HL-60 (cell line): Measurements from ENCODE around the gene SLC9A1.

ENCODE experiments used
- DNase-seq, 2 experiments: peaks; one replicate each; pipeline ENCODE4 v3.0.0-alpha.2; 2010 to 2020; ENCODE audit warnings: low read depth in 1 of 2, low spot score in 1 of 2
- H3K27ac ChIP-seq: fragments of 250-450 bp; sonication (Bioruptor Pico); replicated peaks from 2 replicates; pipeline ENCODE4 v1.5.1; 2020; ENCODE audit warnings: mild to moderate bottlenecking, moderate library complexity
- H3K27me3 ChIP-seq: fragments of 250-450 bp; sonication (Bioruptor Pico); 2 replicates; pipeline ENCODE4 v1.5.1; 2021; ENCODE audit warnings: mild to moderate bottlenecking, moderate library complexity; ENCODE audit not compliant: insufficient read depth, poor library complexity, severe bottlenecking
- H3K4me3 ChIP-seq: replicated peaks from 2 replicates; pipeline ENCODE4 v1.5.1; 2011; ENCODE audit warnings: mild to moderate bottlenecking, control low read depth, low read length; ENCODE audit not compliant: insufficient read depth
- GABPA ChIP-seq: IDR thresholded peaks from 2 replicates; pipeline ENCODE4 v1.6.1; 2012; ENCODE audit warnings: low read depth
- POLR2AphosphoS5 ChIP-seq: IDR thresholded peaks from 2 replicates; pipeline ENCODE4 v1.6.1; 2012; ENCODE audit warnings: low read depth
- SPI1 ChIP-seq: IDR thresholded peaks from 2 replicates; pipeline ENCODE4 v1.6.1; 2012; ENCODE audit warnings: low read depth, mild to moderate bottlenecking, borderline replicate concordance
- TF ChIP-seq, protein P1 (sequence below): IDR thresholded peaks from 2 replicates; pipeline ENCODE4 v1.6.1; 2012; ENCODE audit warnings: low read depth; ENCODE audit not compliant: insufficient replicate concordance
- TF ChIP-seq, protein P2 (sequence below): IDR thresholded peaks from one replicate; pipeline ENCODE4 v1.5.1; 2011; ENCODE audit warnings: low read length, control low read depth, inconsistent platforms; ENCODE audit not compliant: insufficient read depth

The SLC9A1 gene

GRCh38 chr1:27144920-27145661 lies 9.8 kb downstream of the SLC9A1 start:
- no peak overlapping the region for H3K27ac ChIP-seq
- no peak overlapping the region for H3K4me3 ChIP-seq

DNA sequence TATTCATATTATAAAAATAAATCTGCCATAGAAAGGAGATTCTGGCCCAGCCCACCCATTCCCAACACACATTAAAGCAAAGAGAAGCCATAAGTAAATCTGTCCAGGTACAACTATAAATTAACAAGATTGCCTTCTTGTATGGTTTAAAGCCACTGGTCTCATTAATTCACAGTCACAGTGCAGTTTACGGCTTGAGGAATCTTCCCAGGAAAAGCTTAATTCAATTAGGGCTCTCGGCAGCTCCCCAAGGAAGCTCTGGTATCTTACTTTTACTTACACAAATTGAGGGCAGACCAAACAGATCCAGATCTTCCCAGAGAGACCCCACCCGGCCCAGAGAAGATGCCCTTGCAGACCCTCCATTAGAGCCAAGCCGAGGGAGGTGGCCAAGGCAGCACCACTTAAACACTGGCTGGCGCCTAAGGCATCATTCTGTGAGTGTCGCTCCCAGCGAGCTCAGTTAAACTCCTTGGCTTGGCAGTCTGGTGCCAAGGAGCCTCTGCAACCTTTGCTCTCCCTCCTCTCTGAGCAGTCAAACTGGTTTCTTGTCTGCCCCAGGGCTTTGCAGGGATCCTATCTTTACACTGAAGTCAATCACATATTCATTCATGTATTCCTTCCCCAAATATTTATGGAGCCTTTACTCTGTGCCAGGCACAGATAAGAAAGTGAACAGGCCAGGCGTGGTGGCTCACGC lies 10.7 kb downstream of the SLC9A1 start:
- DNase-seq, result no peak
- no peak overlapping the region for H3K27ac ChIP-seq
- H3K4me3 ChIP-seq, result no peak overlapping the region
- TF ChIP-seq, protein P1, sequence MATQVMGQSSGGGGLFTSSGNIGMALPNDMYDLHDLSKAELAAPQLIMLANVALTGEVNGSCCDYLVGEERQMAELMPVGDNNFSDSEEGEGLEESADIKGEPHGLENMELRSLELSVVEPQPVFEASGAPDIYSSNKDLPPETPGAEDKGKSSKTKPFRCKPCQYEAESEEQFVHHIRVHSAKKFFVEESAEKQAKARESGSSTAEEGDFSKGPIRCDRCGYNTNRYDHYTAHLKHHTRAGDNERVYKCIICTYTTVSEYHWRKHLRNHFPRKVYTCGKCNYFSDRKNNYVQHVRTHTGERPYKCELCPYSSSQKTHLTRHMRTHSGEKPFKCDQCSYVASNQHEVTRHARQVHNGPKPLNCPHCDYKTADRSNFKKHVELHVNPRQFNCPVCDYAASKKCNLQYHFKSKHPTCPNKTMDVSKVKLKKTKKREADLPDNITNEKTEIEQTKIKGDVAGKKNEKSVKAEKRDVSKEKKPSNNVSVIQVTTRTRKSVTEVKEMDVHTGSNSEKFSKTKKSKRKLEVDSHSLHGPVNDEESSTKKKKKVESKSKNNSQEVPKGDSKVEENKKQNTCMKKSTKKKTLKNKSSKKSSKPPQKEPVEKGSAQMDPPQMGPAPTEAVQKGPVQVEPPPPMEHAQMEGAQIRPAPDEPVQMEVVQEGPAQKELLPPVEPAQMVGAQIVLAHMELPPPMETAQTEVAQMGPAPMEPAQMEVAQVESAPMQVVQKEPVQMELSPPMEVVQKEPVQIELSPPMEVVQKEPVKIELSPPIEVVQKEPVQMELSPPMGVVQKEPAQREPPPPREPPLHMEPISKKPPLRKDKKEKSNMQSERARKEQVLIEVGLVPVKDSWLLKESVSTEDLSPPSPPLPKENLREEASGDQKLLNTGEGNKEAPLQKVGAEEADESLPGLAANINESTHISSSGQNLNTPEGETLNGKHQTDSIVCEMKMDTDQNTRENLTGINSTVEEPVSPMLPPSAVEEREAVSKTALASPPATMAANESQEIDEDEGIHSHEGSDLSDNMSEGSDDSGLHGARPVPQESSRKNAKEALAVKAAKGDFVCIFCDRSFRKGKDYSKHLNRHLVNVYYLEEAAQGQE, result no peak
- TF ChIP-seq SPI1 (no peak), GABPA (no peak), POLR2AphosphoS5 (no peak)
- TF ChIP-seq, protein P2, sequence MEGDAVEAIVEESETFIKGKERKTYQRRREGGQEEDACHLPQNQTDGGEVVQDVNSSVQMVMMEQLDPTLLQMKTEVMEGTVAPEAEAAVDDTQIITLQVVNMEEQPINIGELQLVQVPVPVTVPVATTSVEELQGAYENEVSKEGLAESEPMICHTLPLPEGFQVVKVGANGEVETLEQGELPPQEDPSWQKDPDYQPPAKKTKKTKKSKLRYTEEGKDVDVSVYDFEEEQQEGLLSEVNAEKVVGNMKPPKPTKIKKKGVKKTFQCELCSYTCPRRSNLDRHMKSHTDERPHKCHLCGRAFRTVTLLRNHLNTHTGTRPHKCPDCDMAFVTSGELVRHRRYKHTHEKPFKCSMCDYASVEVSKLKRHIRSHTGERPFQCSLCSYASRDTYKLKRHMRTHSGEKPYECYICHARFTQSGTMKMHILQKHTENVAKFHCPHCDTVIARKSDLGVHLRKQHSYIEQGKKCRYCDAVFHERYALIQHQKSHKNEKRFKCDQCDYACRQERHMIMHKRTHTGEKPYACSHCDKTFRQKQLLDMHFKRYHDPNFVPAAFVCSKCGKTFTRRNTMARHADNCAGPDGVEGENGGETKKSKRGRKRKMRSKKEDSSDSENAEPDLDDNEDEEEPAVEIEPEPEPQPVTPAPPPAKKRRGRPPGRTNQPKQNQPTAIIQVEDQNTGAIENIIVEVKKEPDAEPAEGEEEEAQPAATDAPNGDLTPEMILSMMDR, result no peak
- H3K27me3 ChIP-seq, result no peaks in the 10 kb centered on the region

More at GRCh38 chr1:27144920-27145661, 9.8 kb downstream of the SLC9A1 start:
- no peak for TF ChIP-seq POLR2AphosphoS5
- TF ChIP-seq SPI1, result no peak
- TF ChIP-seq, protein P2, result no peak
- TF ChIP-seq GABPA, result no peak
- TF ChIP-seq, protein P1, result no peak
- no peak for DNase-seq
- H3K27me3 ChIP-seq, result no peaks in the 10 kb centered on the region

DNA sequence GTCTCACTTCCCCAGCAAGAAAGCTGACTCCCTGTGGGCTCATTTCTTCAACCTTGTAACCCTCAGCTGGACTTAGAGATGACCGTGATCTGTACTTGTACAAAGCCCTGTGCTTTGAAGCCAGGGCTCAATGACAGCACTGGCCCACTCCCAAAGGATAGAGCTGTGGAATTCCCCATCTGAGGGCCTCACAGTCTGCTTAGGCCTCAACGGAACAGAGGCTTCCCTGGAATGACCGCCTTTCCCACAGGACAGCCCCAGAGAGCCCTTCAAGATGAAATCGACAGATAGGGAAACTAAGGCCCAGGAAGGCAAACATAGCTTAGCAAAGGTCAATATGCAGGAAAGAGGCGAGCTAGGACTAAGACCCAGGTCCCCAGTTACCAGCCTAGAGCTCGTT lies 11.5 kb downstream of the SLC9A1 start:
- TF ChIP-seq GABPA (no peak), POLR2AphosphoS5 (no peak), SPI1 (no peak)
- TF ChIP-seq, protein P1, result no peak
- TF ChIP-seq, protein P2, result no peak
- DNase-seq, result no peak
- Histone ChIP-seq H3K27me3 (no peaks in the 10 kb centered on the region), H3K4me3 (no peak overlapping the region), H3K27ac (no peak overlapping the region)
